Mesodermal cell (in vitro differentiated cells): ENCODE data around the gene NYNRIN.

ENCODE experiments used
- H3K27ac ChIP-seq: 2 replicates; pipeline ENCODE4 v1.7.0; 2013; ENCODE audit warnings: mild to moderate bottlenecking, low read depth, low read length, moderate library complexity; ENCODE audit not compliant: severe bottlenecking
- H3K36me3 ChIP-seq: 2 replicates; pipeline ENCODE4 v1.7.1; 2013; ENCODE audit warnings: mild to moderate bottlenecking, low read length, moderate library complexity; ENCODE audit not compliant: control insufficient read depth, insufficient read depth
- H3K4me1 ChIP-seq: one replicate; pipeline ENCODE4 v1.7.1; 2013; ENCODE audit warnings: mild to moderate bottlenecking, low read length; ENCODE audit not compliant: insufficient read depth, control insufficient read depth, poor library complexity, severe bottlenecking
- H3K4me3 ChIP-seq: 2 replicates; pipeline ENCODE4 v1.7.0; 2013; ENCODE audit warnings: low read length, control low read depth, mild to moderate bottlenecking; ENCODE audit not compliant: insufficient read depth, poor library complexity, severe bottlenecking; ENCODE audit errors: extremely low read depth
- H3K9me3 ChIP-seq: 2 replicates; pipeline ENCODE4 v1.7.1; 2013; ENCODE audit warnings: mild to moderate bottlenecking, low read length, moderate library complexity; ENCODE audit not compliant: control insufficient read depth
- WGBS, 2 experiments: methylation state at CpG; one replicate each; pipeline ENCODE4 v1.1.5; 2013; ENCODE audit warnings: missing lambda C conversion rate in 2 of 2; ENCODE audit not compliant: insufficient coverage in 2 of 2; 5-methylcytosine and 5-hydroxymethylcytosine counted together

NYNRIN gene

DNA sequence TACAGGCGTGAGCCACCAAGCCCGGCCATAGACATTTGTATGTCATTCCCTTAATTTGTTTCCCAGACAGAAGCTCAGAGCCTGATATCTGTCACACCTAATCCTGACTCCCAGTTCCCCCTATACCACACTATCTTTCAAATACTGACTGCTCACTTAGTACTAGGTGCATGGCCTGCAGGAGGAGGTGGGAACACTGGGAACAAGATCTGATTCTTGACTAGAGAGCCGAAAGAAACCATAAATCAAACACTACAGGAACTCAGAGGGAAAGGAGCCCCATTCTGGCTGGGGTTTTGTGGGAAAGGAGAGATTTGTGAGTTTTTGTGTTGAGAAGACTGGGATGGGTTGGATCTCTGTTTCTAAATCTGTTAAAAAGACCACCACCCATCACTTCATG is 35.9 kb downstream of the NYNRIN start:
- Histone ChIP-seq H3K4me1 (peaks cover 14% of the 10 kb centered on the region), H3K36me3 (peaks cover 60% of the 10 kb centered on the region), H3K4me3 (no peak overlapping the region), H3K27ac (no peak overlapping the region), H3K9me3 (no peaks in the 10 kb centered on the region)
- 85 to 94% methylated on average over 2 of the region's 3 CpGs for WGBS, 2 experiments

DNA sequence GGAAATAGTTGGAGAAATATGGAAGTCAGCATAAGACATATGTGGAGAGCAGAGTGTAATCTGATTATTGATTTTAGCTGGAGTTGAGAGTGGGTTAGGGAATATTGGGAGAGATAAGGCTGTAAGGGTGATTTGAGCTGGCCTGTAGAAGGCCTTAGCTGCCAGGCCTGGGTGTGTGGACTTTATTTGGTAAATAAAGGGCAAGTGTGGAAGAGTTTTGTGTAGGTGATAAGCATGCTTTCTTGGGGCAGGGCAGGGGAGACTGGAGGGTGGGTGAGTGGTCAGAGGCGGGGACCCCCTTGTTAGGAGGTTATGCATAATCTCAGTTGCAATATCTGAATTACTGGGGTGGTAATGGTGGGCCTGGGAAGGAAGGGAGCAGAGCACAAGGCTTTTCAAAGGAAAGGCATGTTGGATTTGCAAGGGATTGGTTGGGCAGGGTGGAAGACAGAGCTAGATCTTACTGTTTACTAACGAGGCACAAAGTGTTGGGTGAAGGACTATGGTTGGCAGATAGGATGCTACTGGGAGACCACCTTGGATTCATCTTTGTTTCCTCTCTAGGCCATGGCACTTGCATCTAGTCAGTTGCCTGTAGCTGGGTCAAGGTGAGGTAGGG is 36.5 kb downstream of the NYNRIN start:
- Histone ChIP-seq H3K4me3 (no peak overlapping the region), H3K9me3 (no peaks in the 10 kb centered on the region), H3K27ac (no peak overlapping the region), H3K4me1 (peaks cover 14% of the 10 kb centered on the region), H3K36me3 (peaks cover 67% of the 10 kb centered on the region)
- 100% methylated on average over 1 of the region's 2 CpGs for WGBS, 2 experiments

DNA sequence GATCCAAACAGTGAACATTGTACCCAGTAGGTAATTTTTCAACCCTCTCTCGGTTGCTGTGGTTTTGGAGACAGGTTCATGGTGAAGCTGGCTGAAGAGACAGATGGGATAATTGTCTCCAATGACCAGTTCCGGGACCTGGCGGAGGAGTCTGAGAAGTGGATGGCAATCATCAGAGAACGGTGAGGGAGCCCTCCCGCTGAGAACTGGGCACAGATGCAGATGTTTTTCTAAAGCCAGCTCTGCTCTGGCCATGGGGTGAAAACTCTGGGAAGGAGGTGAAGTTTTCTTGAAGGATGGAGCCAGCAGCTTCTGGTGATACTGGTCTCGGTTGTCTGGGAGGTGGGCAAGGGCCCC is 37.2 kb downstream of the NYNRIN start:
- H3K4me3 ChIP-seq: no peak overlapping the region
- 87 to 94% methylated on average over 5 of the region's 6 CpGs for WGBS, 2 experiments
- peaks cover 18% of the 10 kb centered on the region for H3K4me1 ChIP-seq
- H3K36me3 ChIP-seq: peaks cover 73% of the 10 kb centered on the region
- H3K9me3 ChIP-seq: no peaks in the 10 kb centered on the region
- H3K27ac ChIP-seq: no peak overlapping the region

DNA sequence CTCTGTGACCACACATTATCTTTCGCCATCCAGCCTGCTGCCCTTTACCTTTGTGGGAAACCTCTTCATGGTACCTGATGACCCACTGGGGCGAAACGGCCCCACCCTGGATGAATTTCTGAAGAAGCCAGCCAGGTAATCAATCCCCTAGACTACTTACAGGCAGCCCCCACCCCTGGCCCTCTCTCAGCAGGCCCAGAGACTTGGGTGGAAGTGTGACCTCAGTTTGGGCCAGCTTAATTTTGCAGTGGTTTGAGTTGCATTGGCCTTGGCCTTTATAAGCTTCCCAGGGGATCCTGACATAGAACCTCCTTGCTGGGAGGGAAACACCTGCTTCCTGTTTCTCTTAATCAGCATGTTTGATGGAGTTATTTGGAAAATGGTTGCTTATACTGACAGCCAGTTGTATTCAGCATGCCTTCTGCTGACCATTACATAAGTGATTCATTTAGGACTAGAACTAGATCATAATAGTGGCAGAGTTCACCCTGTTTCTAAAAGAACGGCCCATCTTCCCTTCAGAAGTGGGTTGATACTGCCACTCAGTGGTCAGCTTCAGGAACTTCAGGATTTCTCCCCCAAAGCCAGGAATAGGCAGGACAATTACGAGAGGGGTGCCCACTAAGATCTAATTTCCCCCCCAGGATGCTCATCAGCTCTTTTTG is 37.7 kb downstream of the NYNRIN start:
- no peaks in the 10 kb centered on the region for H3K9me3 ChIP-seq
- WGBS, 2 experiments: 70 to 77% methylated on average over 3 to 4 of the region's 5 CpGs
- H3K4me3 ChIP-seq: no peak overlapping the region
- H3K27ac ChIP-seq: no peak overlapping the region
- H3K36me3 ChIP-seq: peaks cover 76% of the 10 kb centered on the region
- peaks cover 18% of the 10 kb centered on the region for H3K4me1 ChIP-seq

DNA sequence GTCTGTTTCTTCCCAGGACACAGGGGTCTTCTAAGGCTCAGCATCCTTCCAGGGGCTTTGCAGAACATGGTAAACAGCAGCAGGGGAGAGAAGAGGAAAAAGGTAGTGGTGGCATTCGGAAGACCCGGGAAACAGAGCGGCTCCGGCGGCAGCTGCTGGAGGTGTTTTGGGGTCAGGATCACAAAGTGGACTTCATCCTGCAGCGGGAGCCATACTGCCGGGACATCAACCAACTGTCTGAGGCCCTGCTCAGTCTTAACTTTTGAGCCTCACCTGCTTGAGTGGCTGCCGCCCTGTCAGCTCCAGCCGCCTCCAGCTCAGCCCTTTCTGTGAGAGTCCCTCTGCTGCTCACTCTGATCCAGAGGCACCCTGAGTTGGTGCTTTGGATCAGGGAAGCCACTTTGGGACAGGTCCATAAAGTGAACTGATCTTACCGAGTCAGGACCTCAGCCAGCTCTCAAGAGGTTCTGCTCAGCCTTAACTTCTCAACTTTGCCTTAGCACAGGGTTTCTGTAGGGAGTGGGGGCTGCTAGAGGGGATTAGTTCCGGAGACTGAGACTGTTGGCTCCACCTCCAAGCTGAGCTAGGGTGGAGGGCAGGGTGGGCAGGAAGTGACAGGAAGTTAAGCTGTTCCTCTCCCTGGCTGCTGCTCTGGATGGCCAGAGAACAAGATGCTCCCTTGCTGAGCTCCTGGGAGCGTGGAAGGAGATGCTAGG is 38.4 kb downstream of the NYNRIN start:
- peaks cover 18% of the 10 kb centered on the region for H3K4me1 ChIP-seq
- no peaks in the 10 kb centered on the region for H3K9me3 ChIP-seq
- no peak overlapping the region for H3K4me3 ChIP-seq
- no peak overlapping the region for H3K27ac ChIP-seq
- WGBS, 2 experiments: 85 to 89% methylated on average over 12 of the region's 12 CpGs
- H3K36me3 ChIP-seq: peaks cover 74% of the 10 kb centered on the region

DNA sequence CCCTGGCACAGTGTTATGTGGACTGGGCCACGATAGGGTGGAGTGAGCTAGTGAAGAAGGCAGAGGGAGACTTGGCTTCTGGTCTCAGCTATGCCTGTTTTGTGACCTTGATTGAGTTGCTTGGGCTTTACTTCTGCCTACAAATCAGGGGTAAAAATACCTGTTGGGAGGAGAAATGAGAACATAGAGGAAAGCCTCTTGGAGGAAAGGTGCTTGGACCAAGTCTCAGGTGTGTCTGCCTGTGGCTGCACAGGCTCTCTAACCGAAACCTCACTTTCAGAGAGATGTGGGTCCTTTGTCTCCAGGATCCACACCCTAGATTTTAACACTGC is 38.9 kb downstream of the NYNRIN start:
- Histone ChIP-seq H3K4me1 (peaks cover 18% of the 10 kb centered on the region), H3K4me3 (no peak overlapping the region), H3K27ac (no peak overlapping the region), H3K36me3 (peaks cover 70% of the 10 kb centered on the region), H3K9me3 (no peaks in the 10 kb centered on the region)
- 86 to 91% methylated on average over 2 of the region's 2 CpGs for WGBS, 2 experiments

DNA sequence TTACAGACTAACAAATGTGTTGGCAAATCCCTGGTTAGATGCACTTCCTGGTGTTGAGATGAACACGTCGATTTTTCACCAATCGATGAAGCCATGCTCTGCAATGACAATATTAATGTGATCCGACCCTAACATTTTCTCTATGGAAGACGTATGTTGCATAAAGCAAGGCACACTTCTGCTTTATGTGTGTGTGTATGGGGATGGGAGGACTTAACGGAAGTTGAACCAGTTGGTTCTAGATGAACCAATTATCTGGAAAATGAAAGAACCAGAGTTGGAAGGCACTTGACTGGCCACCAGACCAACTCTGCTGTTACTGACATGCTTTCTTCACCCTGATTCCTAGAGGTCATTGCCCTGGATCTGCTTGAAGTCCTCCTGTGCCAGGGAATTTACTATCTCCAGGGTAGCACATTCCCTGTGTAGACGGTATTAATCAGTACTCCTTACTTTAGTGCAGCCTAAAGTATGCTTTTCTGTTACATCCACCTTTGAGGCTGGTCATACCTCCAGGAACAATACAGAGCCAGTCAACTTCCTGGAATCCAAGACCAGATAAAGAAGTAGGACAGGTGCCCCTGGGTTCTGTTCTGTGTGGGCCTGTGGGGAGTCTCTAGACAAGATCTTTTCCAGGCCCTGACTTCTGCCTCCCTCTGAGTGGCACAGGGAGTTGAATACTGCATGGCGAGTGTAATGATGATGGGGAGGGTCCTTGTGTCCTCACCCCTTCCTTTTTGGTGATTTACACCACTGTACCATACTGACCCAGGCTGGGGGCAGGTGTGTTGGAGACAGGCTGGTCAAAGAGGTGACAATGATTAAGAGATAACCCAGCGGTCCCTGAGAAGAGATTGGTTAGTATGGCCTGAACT is 39.7 kb downstream of the NYNRIN start:
- 79 to 86% methylated on average over 6 to 7 of the region's 9 CpGs for WGBS, 2 experiments
- H3K4me3 ChIP-seq: no peak overlapping the region
- peaks cover 62% of the 10 kb centered on the region for H3K36me3 ChIP-seq
- H3K4me1 ChIP-seq: peaks cover 18% of the 10 kb centered on the region
- H3K27ac ChIP-seq: no peak overlapping the region
- no peaks in the 10 kb centered on the region for H3K9me3 ChIP-seq

DNA sequence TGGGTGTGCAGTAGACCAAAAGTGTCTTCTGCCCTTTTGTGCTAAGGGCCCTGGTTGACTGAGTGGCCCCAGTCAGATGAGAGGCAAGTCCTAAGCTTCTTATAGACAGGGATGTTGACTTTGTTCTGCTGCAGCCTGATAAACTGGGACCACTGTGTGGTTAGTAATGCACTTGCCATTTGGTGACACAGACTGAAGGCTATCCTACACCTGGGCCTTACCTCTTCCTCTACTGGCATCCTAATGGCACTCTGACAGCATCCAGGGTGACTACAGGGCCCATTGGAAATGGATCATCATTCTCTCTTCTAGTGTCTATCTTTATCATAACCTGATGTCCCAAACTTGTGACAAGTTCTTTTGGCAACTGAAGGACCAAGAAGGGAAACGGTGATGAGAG is 40.5 kb downstream of the NYNRIN start:
- no peak overlapping the region for H3K4me3 ChIP-seq
- WGBS, 2 experiments: 100% methylated on average over 1 of the region's 1 CpG; no CpG with 5 or more reads in 1 of the 2 experiments
- H3K36me3 ChIP-seq: peaks cover 58% of the 10 kb centered on the region
- peaks cover 18% of the 10 kb centered on the region for H3K4me1 ChIP-seq
- H3K27ac ChIP-seq: no peak overlapping the region
- no peaks in the 10 kb centered on the region for H3K9me3 ChIP-seq

DNA sequence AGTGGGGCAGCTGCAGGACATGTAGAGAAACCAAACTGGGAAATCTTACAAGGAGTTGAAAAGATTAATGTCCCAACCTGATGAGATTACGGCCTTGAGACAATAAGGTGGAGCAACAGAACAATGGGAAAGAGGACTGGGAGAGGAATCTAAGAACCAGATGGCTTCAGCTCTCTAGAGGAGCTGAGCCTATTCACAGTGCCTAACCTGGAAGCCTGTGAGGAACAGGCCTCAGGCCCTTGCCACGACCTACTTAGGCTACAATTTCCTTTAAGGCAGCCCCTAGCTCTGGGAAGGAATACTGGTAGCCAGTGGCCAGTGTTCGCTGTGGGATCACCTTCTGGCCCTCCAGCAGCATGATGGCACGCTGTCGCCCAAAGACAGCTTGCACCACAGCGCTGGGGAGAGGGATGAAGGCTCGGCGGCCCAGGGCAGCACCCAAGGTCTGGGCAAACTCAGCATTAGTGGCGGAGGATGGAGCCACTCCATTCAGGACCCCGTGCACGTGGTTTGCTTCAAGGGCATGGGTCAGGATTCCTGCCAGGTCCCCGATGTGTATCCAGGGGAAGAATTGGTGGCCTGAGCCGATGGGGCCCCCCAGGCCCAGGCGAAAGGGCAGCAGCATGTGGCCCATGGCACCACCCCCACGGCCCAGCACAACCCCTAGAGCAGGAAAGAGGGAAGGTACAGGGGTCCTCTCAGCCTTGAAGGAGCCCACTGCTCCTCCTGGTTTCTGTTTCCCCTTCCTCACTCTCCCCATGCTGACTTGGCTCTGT is 41.2 kb downstream of the NYNRIN start:
- 90% methylated on average over 12 to 14 of the region's 15 CpGs for WGBS, 2 experiments
- Histone ChIP-seq H3K4me1 (peaks cover 18% of the 10 kb centered on the region), H3K4me3 (no peak overlapping the region), H3K27ac (no peak overlapping the region), H3K36me3 (peaks cover 52% of the 10 kb centered on the region), H3K9me3 (no peaks in the 10 kb centered on the region)
